K562 (cell line): ENCODE results near the gene PSMD8. TPM values are rescaled to one million over a fixed set of nuclear protein-coding genes. Genes with fewer than 3 reads are reported as not detected.

Experiments used
- CBX3 ChIP-seq, 2 experiments: IDR thresholded peaks; 1 replicate in 1 of 2; 2 replicates in 1 of 2; pipeline ENCODE4 v1.6.1; 2012; ENCODE audit warnings: inconsistent platforms in 2 of 2, low read length in 2 of 2, borderline replicate concordance in 1 of 2, control low read depth in 1 of 2
- DDX20 ChIP-seq: fragments of 450-650 bp; IDR thresholded peaks from 2 replicates; pipeline ENCODE4 v1.6.1; 2016; ENCODE audit warnings: missing genetic modification characterization, low read depth, mild to moderate bottlenecking, missing compliant biosample characterization, moderate library complexity
- ETV5 ChIP-seq: sonication (generic); formaldehyde crosslinking; IDR thresholded peaks from 2 replicates; pipeline ENCODE4 v1.4.0; 2020; ENCODE audit warnings: low read depth, mild to moderate bottlenecking, missing genetic modification reagents
- FIP1L1 ChIP-seq: fragments of 200-400 bp; formaldehyde crosslinking; IDR thresholded peaks from 2 replicates; pipeline ENCODE4 v1.6.1; 2018; ENCODE audit warnings: mild to moderate bottlenecking, low read depth, low read length; ENCODE audit not compliant: poor library complexity, severe bottlenecking
- HIVEP1 ChIP-seq: fragments of 250-450 bp; sonication (Bioruptor Pico); IDR thresholded peaks from 2 replicates; pipeline ENCODE4 v1.4.0; 2020; ENCODE audit warnings: mild to moderate bottlenecking
- JUN ChIP-seq, 2 experiments: sonication (generic) in 1 of 2; formaldehyde crosslinking in 1 of 2; IDR thresholded peaks; 2 replicates each; pipeline versions ENCODE4 v1.6.1 to v1.8.0; 2012 to 2022; ENCODE audit warnings: borderline replicate concordance in 2 of 2, mild to moderate bottlenecking in 2 of 2, improper control_type of control experiment in 1 of 2, low read depth in 1 of 2, low read length in 1 of 2, missing genetic modification reagents in 1 of 2
- JUNB ChIP-seq: fragments of 450-650 bp; formaldehyde crosslinking; conservative IDR thresholded peaks from 2 replicates; pipeline ENCODE4 v1.4.0; 2020; ENCODE audit warnings: mild to moderate bottlenecking
- KAT7 ChIP-seq: sonication (generic); formaldehyde crosslinking; IDR thresholded peaks from 2 replicates; pipeline ENCODE4 v1.8.0; 2022; ENCODE audit warnings: missing genetic modification reagents, mild to moderate bottlenecking, borderline replicate concordance
- KDM5B ChIP-seq: fragments of 200-600 bp; sonication (generic); IDR thresholded peaks from 2 replicates; pipeline ENCODE4 v1.6.1; 2012; ENCODE audit warnings: low read depth, mild to moderate bottlenecking, moderate library complexity, low read length, control low read depth, inconsistent platforms; ENCODE audit not compliant: insufficient replicate concordance
- NFIC ChIP-seq: fragments of 450-650 bp; IDR thresholded peaks from 2 replicates; pipeline ENCODE4 v1.6.1; 2017; ENCODE audit warnings: mild to moderate bottlenecking, inconsistent platforms
- POLR2G ChIP-seq: fragments of 200-400 bp; formaldehyde crosslinking; IDR thresholded peaks from 2 replicates; pipeline ENCODE4 v1.6.1; 2017; ENCODE audit warnings: low read depth, mild to moderate bottlenecking, antibody characterized with exemption, low read length, moderate library complexity
- POU5F1 ChIP-seq: fragments of 150-350 bp; IDR thresholded peaks from 2 replicates; pipeline ENCODE4 v1.6.1; 2014; ENCODE audit warnings: borderline replicate concordance, low read length, low read depth, mild to moderate bottlenecking; ENCODE audit not compliant: partially characterized antibody
- SP2 ChIP-seq: IDR thresholded peaks from 2 replicates; pipeline ENCODE4 v1.6.1; 2011; ENCODE audit warnings: mild to moderate bottlenecking, low read depth, low read length, moderate library complexity; ENCODE audit not compliant: poor library complexity, severe bottlenecking; ENCODE audit errors: extremely low read depth
- STAG1 ChIP-seq: sonication (generic); formaldehyde crosslinking; IDR thresholded peaks from 2 replicates; pipeline ENCODE4 v1.5.0; 2020; ENCODE audit warnings: missing genetic modification reagents, borderline replicate concordance
- TEAD1 ChIP-seq, 2 experiments: fragments of 450-650 bp in 1 of 2; sonication (generic) in 1 of 2; formaldehyde crosslinking; IDR thresholded peaks; 2 replicates each; pipeline versions ENCODE4 v1.4.0 to v1.8.0; 2020 to 2022; ENCODE audit warnings: mild to moderate bottlenecking in 2 of 2, missing genetic modification reagents in 1 of 2
- ZFPM2 ChIP-seq: fragments of 250-450 bp; sonication (Bioruptor Pico); IDR thresholded peaks from 2 replicates; pipeline ENCODE4 v1.5.1; 2022; ENCODE audit warnings: mild to moderate bottlenecking
- ZKSCAN1 ChIP-seq: fragments of 150-350 bp; IDR thresholded peaks from 2 replicates; pipeline ENCODE4 v1.6.1; 2016; ENCODE audit warnings: low read depth, low read length
- ZNF232 ChIP-seq: sonication (generic); formaldehyde crosslinking; IDR thresholded peaks from 2 replicates; pipeline ENCODE4 v1.8.0; 2022; ENCODE audit warnings: mild to moderate bottlenecking, missing genetic modification reagents
- ZNF41 ChIP-seq: fragments of 250-450 bp; sonication (Bioruptor Pico); conservative IDR thresholded peaks from 2 replicates; pipeline ENCODE4 v1.4.0; 2020; ENCODE audit warnings: mild to moderate bottlenecking
- ZNF589 ChIP-seq: fragments of 200-800 bp; sonication (Bioruptor generic); IDR thresholded peaks from 2 replicates; pipeline ENCODE4 v1.6.1; 2016; ENCODE audit warnings: low read depth, missing genetic modification characterization, missing compliant biosample characterization
- polyA plus RNA-seq, 8 experiments: library from polyadenylated mRNA; depleted of rRNA in 4 of 8; stranded (reverse) in 5 of 8; unstranded in 3 of 8; fragments of >200 nt; fragmentation: Nextera tagmentation in 2 of 8; fragmentation: Illumina TruSeq in 1 of 8; extraction: Ambion mirVana in 2 of 8; extraction: Trizol in 1 of 8; gene quantifications; 2 replicates each; pipeline versions ENCODE4 v1.2.1 to v1.2.3, GENCODE V29; 2011 to 2014; ENCODE audit warnings: inconsistent platforms in 1 of 8, missing spikeins in 1 of 8
- total RNA-seq, 7 experiments: library from RNA; depleted of rRNA in 6 of 7; stranded (reverse); fragments of >200 nt in 6 of 7; fragmentation: Illumina TruSeq in 2 of 7; extraction: Trizol in 2 of 7; gene quantifications; 2 replicates each; pipeline versions ENCODE4 v1.2.1 to v1.2.3, GENCODE V29; 2011 to 2021; ENCODE audit warnings: low replicate concordance in 1 of 7
- TF ChIP-seq, protein P1 (sequence below): sonication (generic); formaldehyde crosslinking; IDR thresholded peaks from 2 replicates; pipeline ENCODE4 v1.8.1; 2023; ENCODE audit warnings: mild to moderate bottlenecking, missing genetic modification reagents
- TF ChIP-seq, protein P2 (sequence below): fragments of 250-450 bp; sonication (Bioruptor Pico); IDR thresholded peaks from 2 replicates; pipeline ENCODE4 v1.8.0; 2021; ENCODE audit warnings: moderate library complexity, mild to moderate bottlenecking, inconsistent platforms
- TF ChIP-seq, protein P3 (sequence below): fragments of 450-650 bp; IDR thresholded peaks from 2 replicates; pipeline ENCODE4 v1.6.1; 2014; ENCODE audit warnings: low read depth, mild to moderate bottlenecking, moderate library complexity, borderline replicate concordance

PSMD8 gene
- total and polyA plus RNA-seq, 9 of the 15 experiments (the other 6 are each of a cell fraction or from before 2014, with no cell fraction given): 130 to 583 (median 315) TPM

DNA sequence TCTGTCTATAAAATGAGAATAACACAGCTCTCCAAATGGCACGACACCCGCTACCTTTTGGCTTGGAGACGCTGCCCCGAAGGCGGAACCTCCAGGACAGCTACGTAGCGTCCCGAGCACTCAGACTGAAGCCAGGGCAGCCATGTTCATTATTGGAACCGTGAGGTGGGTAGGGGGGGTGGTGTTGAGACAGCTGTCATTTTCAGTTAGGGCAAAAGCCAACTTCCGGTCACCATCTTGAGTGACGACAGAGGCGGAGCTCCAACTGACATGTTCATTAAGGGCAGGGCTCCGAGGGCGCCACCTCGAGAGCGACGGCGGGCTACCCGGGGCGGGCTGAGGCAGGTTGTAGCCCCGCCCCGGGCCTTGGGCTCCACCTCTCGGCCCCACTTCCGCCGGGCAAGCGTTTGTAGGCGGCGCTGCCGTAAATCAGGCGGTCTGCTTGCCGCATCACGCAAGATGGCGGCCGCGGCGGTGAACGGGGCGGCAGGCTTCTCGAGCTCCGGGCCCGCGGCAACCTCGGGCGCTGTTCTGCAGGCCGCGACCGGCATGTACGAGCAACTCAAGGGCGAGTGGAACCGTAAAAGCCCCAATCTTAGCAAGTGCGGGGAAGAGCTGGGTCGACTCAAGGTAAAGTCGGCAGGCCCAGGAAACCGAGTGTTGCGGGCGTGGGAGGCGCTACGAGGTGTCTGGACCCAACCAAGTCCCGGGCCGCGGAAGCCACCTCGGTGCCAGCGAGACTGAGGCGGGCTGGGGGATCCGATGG lies at the start of gene PSMD8 (continued):
- TF ChIP-seq, protein P1, sequence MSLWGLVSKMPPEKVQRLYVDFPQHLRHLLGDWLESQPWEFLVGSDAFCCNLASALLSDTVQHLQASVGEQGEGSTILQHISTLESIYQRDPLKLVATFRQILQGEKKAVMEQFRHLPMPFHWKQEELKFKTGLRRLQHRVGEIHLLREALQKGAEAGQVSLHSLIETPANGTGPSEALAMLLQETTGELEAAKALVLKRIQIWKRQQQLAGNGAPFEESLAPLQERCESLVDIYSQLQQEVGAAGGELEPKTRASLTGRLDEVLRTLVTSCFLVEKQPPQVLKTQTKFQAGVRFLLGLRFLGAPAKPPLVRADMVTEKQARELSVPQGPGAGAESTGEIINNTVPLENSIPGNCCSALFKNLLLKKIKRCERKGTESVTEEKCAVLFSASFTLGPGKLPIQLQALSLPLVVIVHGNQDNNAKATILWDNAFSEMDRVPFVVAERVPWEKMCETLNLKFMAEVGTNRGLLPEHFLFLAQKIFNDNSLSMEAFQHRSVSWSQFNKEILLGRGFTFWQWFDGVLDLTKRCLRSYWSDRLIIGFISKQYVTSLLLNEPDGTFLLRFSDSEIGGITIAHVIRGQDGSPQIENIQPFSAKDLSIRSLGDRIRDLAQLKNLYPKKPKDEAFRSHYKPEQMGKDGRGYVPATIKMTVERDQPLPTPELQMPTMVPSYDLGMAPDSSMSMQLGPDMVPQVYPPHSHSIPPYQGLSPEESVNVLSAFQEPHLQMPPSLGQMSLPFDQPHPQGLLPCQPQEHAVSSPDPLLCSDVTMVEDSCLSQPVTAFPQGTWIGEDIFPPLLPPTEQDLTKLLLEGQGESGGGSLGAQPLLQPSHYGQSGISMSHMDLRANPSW (CRISPR knock-in tag): 0 out of 2 replicates have a peak, but pooled peaks have one; percentile 90
- peak; percentile 47 to 49; a peak in 1 of 4 replicates for TF ChIP-seq TEAD1 (CRISPR knock-in tag; IDR thresholded peaks at IDR 0.05)
- TF ChIP-seq POU5F1: no peak
- TF ChIP-seq KDM5B: peak; percentile 97
- TF ChIP-seq, protein P2, sequence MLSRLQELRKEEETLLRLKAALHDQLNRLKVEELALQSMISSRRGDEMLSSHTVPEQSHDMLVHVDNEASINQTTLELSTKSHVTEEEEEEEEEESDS (CRISPR knock-in tag): no peak
- TF ChIP-seq ZKSCAN1: peak; percentile 43
- no peak for TF ChIP-seq STAG1 (CRISPR knock-in tag)
- peak; percentile 31 for TF ChIP-seq FIP1L1
- TF ChIP-seq ZNF589 (CRISPR knock-in tag): 0 out of 2 replicates have a peak, but pooled peaks have one; percentile 34
- TF ChIP-seq JUNB (CRISPR knock-in tag): no peak
- TF ChIP-seq POLR2G: peak; percentile 100
- TF ChIP-seq ZNF232 (CRISPR knock-in tag): peak; percentile 45; the same call in 1 of the 2 replicates
- peak in 1 of 2 experiments; percentile 45; a peak in 1 of 3 replicates for TF ChIP-seq CBX3 (IDR thresholded peaks at IDR 0.05; ENCODE audit: borderline replicate concordance in 1 of 2, low read length in 2 of 2)
- TF ChIP-seq, protein P3, sequence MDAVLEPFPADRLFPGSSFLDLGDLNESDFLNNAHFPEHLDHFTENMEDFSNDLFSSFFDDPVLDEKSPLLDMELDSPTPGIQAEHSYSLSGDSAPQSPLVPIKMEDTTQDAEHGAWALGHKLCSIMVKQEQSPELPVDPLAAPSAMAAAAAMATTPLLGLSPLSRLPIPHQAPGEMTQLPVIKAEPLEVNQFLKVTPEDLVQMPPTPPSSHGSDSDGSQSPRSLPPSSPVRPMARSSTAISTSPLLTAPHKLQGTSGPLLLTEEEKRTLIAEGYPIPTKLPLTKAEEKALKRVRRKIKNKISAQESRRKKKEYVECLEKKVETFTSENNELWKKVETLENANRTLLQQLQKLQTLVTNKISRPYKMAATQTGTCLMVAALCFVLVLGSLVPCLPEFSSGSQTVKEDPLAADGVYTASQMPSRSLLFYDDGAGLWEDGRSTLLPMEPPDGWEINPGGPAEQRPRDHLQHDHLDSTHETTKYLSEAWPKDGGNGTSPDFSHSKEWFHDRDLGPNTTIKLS: peak; percentile 89
- no peak for TF ChIP-seq HIVEP1 (CRISPR knock-in tag)
- no peak for TF ChIP-seq DDX20 (tag)
- TF ChIP-seq NFIC: peak; percentile 67
- TF ChIP-seq ZNF41 (CRISPR knock-in tag): no peak
- no peak for TF ChIP-seq SP2
- TF ChIP-seq ETV5 (CRISPR knock-in tag): peak; percentile 64
- TF ChIP-seq ZFPM2: 0 out of 2 replicates have a peak, but pooled peaks have one; percentile 12
- TF ChIP-seq KAT7: peak; percentile 99
- TF ChIP-seq JUN (IDR thresholded peaks at IDR 0.05; ENCODE audit: borderline replicate concordance, low read depth, low read length): no peak
- TF ChIP-seq JUN (CRISPR knock-in tag; IDR thresholded peaks at IDR 0.05; ENCODE audit: borderline replicate concordance): peak; percentile 84; the same call in 1 of the 2 replicates
